A673 (cell line): ENCODE results near the gene AIMP1. TPM values are rescaled to one million over a fixed set of nuclear protein-coding genes. Genes with fewer than 3 reads are reported as not detected.

Experiments
- BruUV-seq: library from RNA; stranded (reverse); fragments of 400-500 nt; replicated peaks from 2 replicates; lab custom pipeline; 2021; lab: Mats Ljungman, UMichigan
- CTCF ChIA-PET: fragments of 300-600 bp; sonication (Branson Sonifier 250); formaldehyde crosslinking; loops from one replicate; lab custom pipeline; 2022; ENCODE audit warnings: antibody characterized with exemption; lab: Charles Lee
- POLR2A ChIA-PET: fragments of 300-600 bp; sonication (Branson Sonifier 250); formaldehyde crosslinking; loops from one replicate; lab custom pipeline; 2022; ENCODE audit warnings: antibody characterized with exemption; ENCODE audit not compliant: low non-redundant PET; lab: Charles Lee
- DNase-seq: peaks from one replicate; pipeline ENCODE4 v3.0.0-alpha.2; 2015; ENCODE audit warnings: low spot score
- H3K27ac ChIP-seq: fragments of 200-600 bp; sonication (generic); 2 replicates; pipeline ENCODE4 v1.5.1; 2016; ENCODE audit warnings: mixed run types, low read depth, mild to moderate bottlenecking, mixed read lengths, antibody characterized with exemption, low read length; ENCODE audit not compliant: poor library complexity, severe bottlenecking
- H3K27me3 ChIP-seq: fragments of 200-600 bp; sonication (generic); replicated peaks from 2 replicates; pipeline ENCODE4 v1.6.1; 2017; ENCODE audit warnings: mixed run types, low read depth, mild to moderate bottlenecking, mixed read lengths, antibody characterized with exemption, low read length; ENCODE audit not compliant: insufficient read depth, poor library complexity
- H3K36me3 ChIP-seq: fragments of 200-600 bp; sonication (generic); 2 replicates; pipeline ENCODE4 v1.6.1; 2016; ENCODE audit warnings: mixed run types, mild to moderate bottlenecking, mixed read lengths, antibody characterized with exemption, low read length; ENCODE audit not compliant: insufficient read depth, poor library complexity, severe bottlenecking
- H3K4me1 ChIP-seq: fragments of 200-600 bp; sonication (generic); 2 replicates; pipeline ENCODE4 v1.6.1; 2017; ENCODE audit warnings: mixed run types, mild to moderate bottlenecking, mixed read lengths, antibody characterized with exemption, low read length; ENCODE audit not compliant: insufficient read depth, poor library complexity, severe bottlenecking
- H3K4me3 ChIP-seq: fragments of 200-600 bp; sonication (generic); 2 replicates; pipeline ENCODE4 v1.5.1; 2016; ENCODE audit warnings: low read depth, mixed run types, mild to moderate bottlenecking, mixed read lengths, low read length; ENCODE audit not compliant: poor library complexity, severe bottlenecking
- H3K9me3 ChIP-seq: fragments of 200-600 bp; sonication (generic); 2 replicates; pipeline ENCODE4 v1.6.1; 2016; ENCODE audit warnings: mixed run types, low read depth, mild to moderate bottlenecking, mixed read lengths, antibody characterized with exemption, low read length; ENCODE audit not compliant: poor library complexity, severe bottlenecking
- CTCF ChIP-seq: fragments of 300-800, 200-600 bp; sonication (generic); conservative IDR thresholded peaks from 2 replicates; pipeline ENCODE4 v1.5.1; 2017; ENCODE audit warnings: low read depth, mild to moderate bottlenecking, antibody characterized with exemption, low read length, moderate library complexity, mixed read lengths
- EZH2 ChIP-seq: fragments of 200-600 bp; sonication (generic); IDR thresholded peaks from 2 replicates; pipeline ENCODE4 v1.6.1; 2017; ENCODE audit warnings: borderline replicate concordance, low read depth, mild to moderate bottlenecking, mixed read lengths, antibody characterized with exemption, low read length; ENCODE audit not compliant: poor library complexity, severe bottlenecking
- intact Hi-C: fragments of 100-400 bp; cut with micrococcal nuclease; formaldehyde crosslinking; loops from one replicate; pipeline ENCODE4 v1.10.0; 2022; ENCODE audit not compliant: unreplicated experiment
- total RNA-seq: library from RNA; stranded (reverse); gene quantifications from 2 replicates; pipeline ENCODE4 v1.2.3, GENCODE V29; 2021

AIMP1 gene
- total RNA-seq, 1 experiment from 2014 or later: 74.8 TPM

- H3K4me3 ChIP-seq: no peak overlapping the region
- no peaks in the 10 kb centered on the region for H3K4me1 ChIP-seq
- peaks cover 54% of the 10 kb centered on the region for H3K36me3 ChIP-seq
- intact Hi-C loops: no loop called here
- no peak for DNase-seq
- no peak for TF ChIP-seq EZH2
- no peak for TF ChIP-seq CTCF
- no TSS peak for BruUV-seq
- ChIA-PET POLR2A (no interaction called here), CTCF (no interaction called here)
- no peaks in the 10 kb centered on the region for H3K27me3 ChIP-seq
- H3K27ac ChIP-seq: no peak overlapping the region
- H3K9me3 ChIP-seq: no peaks in the 10 kb centered on the region
Observed at GRCh38 chr4:106338671-106339070, 22.3 kb downstream of the AIMP1 start.

- intact Hi-C loops: no loop called here
- CTCF ChIA-PET: no interaction called here
Observed at GRCh38 chr4:106339431-106339830, 23.1 kb downstream of the AIMP1 start.

GRCh38 chr4:106340774-106341173, 24.4 kb downstream of the AIMP1 start:
- ChIA-PET POLR2A (no interaction called here), CTCF (no interaction called here)
- H3K36me3 ChIP-seq: peaks cover 45% of the 10 kb centered on the region
- no peaks in the 10 kb centered on the region for H3K27me3 ChIP-seq
- no TSS peak for BruUV-seq
- no peak overlapping the region for H3K4me3 ChIP-seq
- no peak for DNase-seq
- H3K27ac ChIP-seq: no peak overlapping the region
- no peaks in the 10 kb centered on the region for H3K9me3 ChIP-seq
- TF ChIP-seq EZH2 (no peak), CTCF (no peak)
- H3K4me1 ChIP-seq: peaks cover 12% of the 10 kb centered on the region
- intact Hi-C loops: no loop called here

More at GRCh38 chr4:106339431-106339830, 23.1 kb downstream of the AIMP1 start:
- Histone ChIP-seq H3K4me3 (no peak overlapping the region), H3K4me1 (peaks cover 4% of the 10 kb centered on the region), H3K27me3 (no peaks in the 10 kb centered on the region), H3K36me3 (peaks cover 51% of the 10 kb centered on the region), H3K9me3 (no peaks in the 10 kb centered on the region), H3K27ac (no peak overlapping the region)
- POLR2A ChIA-PET: no interaction called here
- no peak for DNase-seq
- BruUV-seq: no TSS peak
- TF ChIP-seq EZH2 (no peak), CTCF (no peak)
